ENCODE results near the gene CACNG6.
"Not testable (repeated sequence)": the region's sequence is repeated elsewhere in the genome, so short reads cannot be mapped to it uniquely, and the experiment has no call there.

The CACNG6 gene

GRCh38 chr19:53999694-54000093 is 8.3 kb downstream of the CACNG6 start:
- DNase-seq (ENCODE audit: low read depth in 2 of 2, low spot score in 1 of 2), result no peak

DNA sequence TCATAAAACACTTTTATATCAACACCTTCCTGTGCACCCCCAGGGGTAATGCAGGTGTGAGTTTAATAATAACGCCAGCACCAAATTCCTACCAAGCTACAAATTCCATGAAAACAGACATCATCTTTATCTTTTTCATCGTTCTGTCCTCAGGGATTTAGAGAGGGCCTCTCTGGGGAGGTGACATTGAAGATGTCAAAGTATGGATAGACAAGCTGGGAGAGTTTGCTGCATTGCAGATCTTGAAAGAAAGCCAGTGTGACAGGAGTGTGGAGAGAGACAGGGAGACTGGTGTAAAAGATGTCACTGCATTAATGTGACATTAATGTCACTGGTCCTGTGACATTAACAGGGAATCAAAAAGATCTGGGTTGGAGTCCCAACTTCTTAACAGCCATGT is 10.1 kb downstream of the CACNG6 start:
- DNase-seq (ENCODE audit: low read depth in 2 of 2, low spot score in 1 of 2), result no peak

DNA sequence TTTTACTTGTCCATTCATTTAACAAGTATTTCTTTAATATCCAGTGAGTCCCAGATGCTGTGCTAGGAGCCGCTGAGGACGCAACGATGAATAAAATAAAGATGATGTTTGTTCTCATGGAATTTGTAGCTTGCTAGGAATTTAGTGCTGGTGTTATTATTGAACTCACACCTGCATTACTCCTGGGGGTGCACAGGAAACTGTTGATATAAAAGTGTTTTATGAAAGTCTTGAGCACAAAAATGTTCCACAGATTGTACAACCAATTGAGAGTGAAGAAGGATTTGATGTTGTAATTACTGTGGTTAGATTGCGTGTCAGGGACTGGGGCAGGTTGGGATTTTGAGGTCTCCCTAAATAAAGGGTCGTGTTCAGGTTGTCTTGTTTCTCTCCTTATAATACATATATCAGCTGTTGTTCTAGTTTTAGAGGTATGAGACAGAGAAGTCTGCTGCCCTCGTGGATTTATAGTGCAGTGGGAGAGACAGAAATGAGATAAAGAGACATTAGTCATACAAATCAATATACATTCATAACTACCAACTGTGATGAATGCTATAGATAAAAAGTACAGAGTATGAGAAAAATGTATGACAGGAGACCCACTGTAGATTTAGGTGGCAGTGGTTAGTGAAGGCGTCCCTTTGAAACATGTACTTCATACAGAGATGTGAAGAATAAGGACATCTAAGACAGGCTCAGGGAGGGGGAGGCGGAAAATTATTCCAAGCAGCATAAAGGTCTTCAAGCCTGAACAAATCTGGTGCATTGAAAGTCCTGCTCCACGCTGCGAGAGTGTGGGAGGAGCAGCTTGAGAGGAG is 11.3 kb downstream of the CACNG6 start:
- no peak for DNase-seq (ENCODE audit: low read depth in 2 of 2, low spot score in 1 of 2)

- no peak for DNase-seq (ENCODE audit: low read depth in 2 of 2, low spot score in 1 of 2)
Observed at GRCh38 chr19:54009440-54009839, 18.0 kb downstream of the CACNG6 start.

GRCh38 chr19:54010474-54010873 is 19.0 kb downstream of the CACNG6 start:
- no peak for DNase-seq (ENCODE audit: low read depth in 2 of 2, low spot score in 1 of 2)

- no peak for DNase-seq (ENCODE audit: low read depth in 2 of 2, low spot score in 1 of 2)
Observed at GRCh38 chr19:54011507-54012211, 20.2 kb downstream of the CACNG6 start.

- DNase-seq (ENCODE audit: low read depth in 2 of 2, low spot score in 1 of 2), result no peak
Observed at GRCh38 chr19:54013866-54014265, 22.4 kb downstream of the CACNG6 start.

DNA sequence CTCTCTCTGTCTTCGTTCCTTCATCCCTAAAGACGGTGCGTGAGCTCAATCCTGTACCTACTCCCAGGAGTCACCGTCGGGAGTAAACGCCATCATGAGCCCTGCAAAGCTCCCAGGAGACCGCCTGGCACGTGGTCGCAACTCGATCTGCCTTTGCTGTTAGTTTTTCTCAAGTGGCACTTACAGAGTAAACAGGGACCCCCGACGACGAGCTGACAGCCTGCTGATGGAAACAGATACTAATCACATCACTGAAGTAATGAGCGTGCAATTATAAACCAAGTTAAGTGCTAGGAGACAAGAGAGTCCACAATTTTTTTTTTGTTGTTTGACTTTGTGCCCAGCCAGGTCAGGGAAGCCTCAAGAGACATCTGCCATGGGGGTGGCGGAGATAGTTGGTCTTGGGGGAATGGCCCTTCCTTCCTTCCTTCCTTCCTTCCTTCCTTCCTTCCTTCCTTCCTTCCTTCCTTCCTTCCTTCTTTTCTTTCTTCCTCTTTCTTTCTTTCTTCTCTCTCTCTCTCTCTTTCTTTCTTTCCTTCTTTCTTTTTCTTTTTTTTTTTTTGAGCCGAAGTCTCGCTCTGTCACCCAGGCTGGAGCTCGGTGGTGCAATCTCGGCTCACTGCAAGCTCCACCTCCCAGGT is 23.6 kb downstream of the CACNG6 start:
- DNase-seq (ENCODE audit: low read depth in 2 of 2, low spot score in 1 of 2), result no peak

DNA sequence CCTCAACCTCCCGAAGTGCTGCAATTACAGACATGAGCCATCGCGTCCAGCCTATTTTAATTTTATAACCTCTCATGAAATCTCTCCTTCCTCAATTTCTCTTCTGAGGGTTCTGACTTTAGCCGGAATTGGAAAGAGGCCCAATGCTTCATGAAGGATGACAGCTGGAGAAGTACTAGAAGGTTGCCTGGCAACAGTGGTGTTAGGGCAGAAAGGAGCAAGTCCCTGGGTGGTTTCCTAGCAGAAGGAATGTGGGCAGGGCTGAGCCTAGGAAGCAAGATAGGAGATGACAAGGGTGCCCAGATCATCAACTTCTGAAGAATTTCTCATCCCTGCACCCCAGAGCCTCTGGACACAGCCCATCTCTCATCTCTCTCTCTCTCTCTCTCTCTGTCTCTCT is 25.8 kb downstream of the CACNG6 start:
- no peak for DNase-seq (ENCODE audit: low read depth in 2 of 2, low spot score in 1 of 2)

DNA sequence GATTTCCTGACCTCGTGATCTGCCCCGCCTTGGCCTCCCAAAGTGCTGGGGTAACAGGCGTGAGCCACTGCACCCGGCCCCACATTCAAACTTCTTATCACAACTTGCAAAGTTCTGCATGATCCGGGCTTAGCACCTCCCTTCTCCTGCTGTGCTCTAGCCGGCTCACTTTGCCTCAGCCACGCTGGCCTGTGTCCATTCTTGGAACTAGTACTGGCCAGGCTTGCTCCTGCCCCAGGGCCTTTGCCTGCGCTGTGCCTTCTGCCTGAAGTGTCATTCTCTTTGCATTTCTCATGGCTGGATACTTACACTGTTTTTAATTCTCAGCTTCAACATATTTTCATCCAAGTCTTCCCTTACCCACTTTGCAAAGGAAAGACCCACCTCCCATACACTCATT is 29.9 kb downstream of the CACNG6 start:
- no peak for DNase-seq (ENCODE audit: low read depth in 2 of 2, low spot score in 1 of 2)

- DNase-seq (ENCODE audit: low read depth in 2 of 2, low spot score in 1 of 2), result no peak
Observed at GRCh38 chr19:54021932-54022331, 30.5 kb downstream of the CACNG6 start.

DNA sequence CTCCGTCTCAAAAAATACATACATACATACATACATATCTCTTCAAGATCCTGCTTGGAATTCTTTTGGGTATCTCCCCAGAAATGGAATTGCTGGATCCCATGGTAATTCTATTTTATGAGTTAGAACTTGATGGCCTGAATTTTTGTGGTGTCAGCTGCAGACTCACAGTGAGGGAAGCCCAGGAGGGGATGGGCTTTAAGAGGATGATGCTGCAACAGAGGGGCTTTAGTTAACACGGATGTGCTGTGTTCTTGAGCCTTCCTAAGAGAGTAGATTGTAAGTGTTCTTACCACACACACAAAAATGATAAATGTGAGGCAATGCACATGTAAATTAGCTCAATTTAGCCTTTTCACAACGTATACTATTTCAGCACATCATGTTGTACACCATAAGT is 31.8 kb downstream of the CACNG6 start:
- DNase-seq (ENCODE audit: low read depth in 2 of 2, low spot score in 1 of 2), result no peak

GRCh38 chr19:54024660-54025059 is 33.2 kb downstream of the CACNG6 start:
- DNase-seq (ENCODE audit: low read depth in 2 of 2, low spot score in 1 of 2), result no peak

DNA sequence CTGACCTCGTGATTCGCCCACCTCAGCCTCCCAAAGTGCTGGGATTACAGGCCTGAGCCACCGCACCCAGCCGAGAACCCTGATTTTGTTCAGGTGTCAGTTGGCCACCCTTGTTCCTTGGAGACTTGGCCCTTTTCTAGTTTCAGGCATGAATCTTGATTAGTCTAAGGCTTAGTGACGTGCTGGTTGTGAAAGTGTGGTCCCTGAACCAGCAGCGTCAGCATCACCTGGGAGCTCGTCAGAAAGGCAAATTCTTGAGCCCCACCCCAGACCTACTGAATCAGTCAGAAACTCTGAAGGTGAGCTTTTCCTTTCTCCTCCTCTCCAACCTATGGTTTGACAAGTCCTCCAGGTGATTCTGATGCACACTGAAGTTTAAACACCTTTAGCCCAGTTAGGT is 35.2 kb downstream of the CACNG6 start:
- DNase-seq (ENCODE audit: low read depth in 2 of 2, low spot score in 1 of 2), result no peak

DNA sequence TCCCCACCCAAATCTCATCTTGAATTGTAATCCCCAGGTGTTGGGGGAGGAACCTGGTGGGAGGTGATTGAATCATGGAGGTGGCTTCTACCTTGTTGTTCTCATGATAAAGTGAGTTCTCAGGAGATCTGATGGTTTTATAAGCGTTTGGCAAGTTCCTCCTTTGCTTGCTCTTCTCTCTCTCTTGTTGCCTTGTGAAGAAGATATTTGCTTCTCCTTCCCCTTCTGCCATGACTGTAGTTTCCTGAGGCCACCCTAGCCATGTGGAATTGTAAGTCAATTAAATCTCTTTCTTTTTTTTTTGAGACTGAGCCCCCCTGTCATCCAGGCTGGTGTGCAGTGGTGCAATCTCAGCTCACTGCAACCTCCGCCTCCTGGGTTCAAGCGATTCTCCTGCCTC is 37.9 kb downstream of the CACNG6 start:
- no peak for DNase-seq (ENCODE audit: low read depth in 2 of 2, low spot score in 1 of 2)

GRCh38 chr19:54029930-54030490 is 38.6 kb downstream of the CACNG6 start:
- peak; percentile 2 to 15 for DNase-seq (ENCODE audit: low read depth in 2 of 2, low spot score in 1 of 2)

DNA sequence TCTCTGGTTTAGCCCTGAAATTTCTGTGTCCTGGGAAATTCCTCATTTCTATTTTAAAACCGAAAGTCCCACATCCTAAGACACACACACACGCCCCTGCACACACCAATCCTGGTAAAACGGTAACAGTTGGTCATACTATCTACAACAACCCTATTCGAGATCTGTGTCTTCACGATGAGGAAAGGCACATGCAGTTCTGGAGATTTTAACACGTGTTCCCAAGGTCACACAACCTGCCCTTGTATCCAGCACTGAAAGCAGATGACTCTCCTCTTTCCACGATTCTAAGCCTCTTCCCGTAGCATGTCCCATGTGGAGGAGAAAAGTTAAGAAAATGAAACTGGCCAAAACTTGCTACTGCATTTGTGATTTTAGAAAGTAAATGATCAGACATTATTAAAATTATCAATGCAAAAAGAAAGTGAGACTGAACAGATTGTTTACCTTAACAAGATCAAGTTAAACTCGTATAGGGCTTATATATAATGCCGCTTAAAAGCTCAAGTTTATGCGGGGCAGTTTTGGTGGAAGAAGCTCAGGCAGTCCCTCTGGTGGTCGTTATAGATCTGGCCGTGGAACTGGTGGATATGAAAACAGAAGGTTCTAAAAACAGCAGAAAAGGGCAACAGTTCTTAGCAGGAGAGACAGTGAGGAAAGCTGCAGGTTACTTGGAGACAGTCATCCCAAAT is 39.6 kb downstream of the CACNG6 start:
- DNase-seq (ENCODE audit: low read depth in 2 of 2, low spot score in 1 of 2), result no peak

GRCh38 chr19:54035215-54036178 is 44.1 kb downstream of the CACNG6 start:
- no peak for DNase-seq (ENCODE audit: low read depth in 2 of 2, low spot score in 1 of 2)

GRCh38 chr19:54036542-54036941 is 45.1 kb downstream of the CACNG6 start:
- not testable (repeated sequence) for DNase-seq (ENCODE audit: low read depth in 2 of 2, low spot score in 1 of 2)

- DNase-seq (ENCODE audit: low read depth in 2 of 2, low spot score in 1 of 2), result no peak
Observed at GRCh38 chr19:54040003-54040402, 48.6 kb downstream of the CACNG6 start.

All from stimulated activated CD8-positive, alpha-beta memory T cell treated with anti-CD3 and anti-CD28 coated beads, Interleukin-4, amount 100 ng/mL, for 1 hour (primary cell).